ENCODE results near the gene SLC35G1. TPM values are rescaled to one million over a fixed set of nuclear protein-coding genes. Genes with fewer than 3 reads are reported as not detected.

Gene SLC35G1
- total and polyA plus RNA-seq, 2 of the 8 experiments (the other 6 are each of a cell fraction or from before 2014, with no cell fraction given) = 6.2 to 6.4 TPM

GRCh38 chr10:93875032-93875358 is 18.8 kb upstream of the SLC35G1 start:
- ChIA-PET CTCF (ENCODE audit: partially characterized antibody) (interaction anchor here (0.6 kb wide), 1 partner anchor 137 kb away, joined by 3 read pairs; no protein-coding TSS in a partner anchor), POLR2A (ENCODE audit: partially characterized antibody) (no interaction called here)
- H3K4me3 ChIP-seq (ENCODE audit: extremely low read depth in 1 of 4, insufficient read depth in 2 of 4, low read depth in 3 of 4, low read length in 4 of 4) = no peak overlapping the region
- H3K4me1 ChIP-seq (replicated peaks in 1 of 4; ENCODE audit: control insufficient read depth in 3 of 4, insufficient read depth in 4 of 4, low read length in 3 of 4) = peaks cover 0 to 2% (median 0%) of the 10 kb centered on the region in 4 experiments; a peak in 2 of 7 replicates
- no peak overlapping the region for H2BK20ac ChIP-seq (ENCODE audit: low read length)
- H3K36me3 ChIP-seq (ENCODE audit: control insufficient read depth in 2 of 4, insufficient read depth in 4 of 4, low read length in 3 of 4) = no peaks in the 10 kb centered on the region
- H3K9me3 ChIP-seq (ENCODE audit: insufficient read depth in 2 of 2, low read depth in 1 of 2, low read length in 1 of 2) = no peaks in the 10 kb centered on the region
- H2BK15ac ChIP-seq (ENCODE audit: low read length) = no peak overlapping the region
- no peak overlapping the region for H2BK5ac ChIP-seq (ENCODE audit: low read depth, low read length)
- DNase-seq (ENCODE audit: low read depth in 1 of 2, low spot score in 2 of 2) = no peak
- no peak overlapping the region for H3K18ac ChIP-seq (ENCODE audit: extremely low read depth, low read length)
- H3K79me2 ChIP-seq (ENCODE audit: control insufficient read depth in 1 of 2, insufficient read depth in 2 of 2, low read length in 2 of 2) = no peaks in the 10 kb centered on the region
- H2BK120ac ChIP-seq (replicated peaks; ENCODE audit: low read depth, low read length) = no peak overlapping the region
- 85% methylated on average over 2 of the region's 2 CpGs; no CpG with 5 or more reads in 1 of the 2 experiments for WGBS, 2 experiments (ENCODE audit: extremely low coverage in 1 of 2, insufficient coverage in 1 of 2, insufficient read length in 1 of 2, insufficient replicate concordance in 2 of 2, low coverage in 1 of 2, low lambda C conversion rate in 2 of 2, missing lambda C conversion rate in 1 of 2)
- H3K4me2 ChIP-seq (ENCODE audit: insufficient read depth in 1 of 2, low read depth in 2 of 2, low read length in 2 of 2) = no peak overlapping the region
- H3K23ac ChIP-seq (ENCODE audit: insufficient read length) = no peak overlapping the region
- H3K14ac ChIP-seq (ENCODE audit: insufficient read length) = no peak overlapping the region
- no peaks in the 10 kb centered on the region for H3K79me1 ChIP-seq (ENCODE audit: low read depth, low read length)
- no peak overlapping the region for H2AK5ac ChIP-seq (ENCODE audit: low read depth, low read length)
- H2BK12ac ChIP-seq (ENCODE audit: low read depth, low read length) = no peak overlapping the region
- H3K4ac ChIP-seq (replicated peaks; ENCODE audit: insufficient read length, low read depth, low read length) = no peak overlapping the region
- H2AFZ ChIP-seq (ENCODE audit: low read length) = no peak overlapping the region
- H3K27ac ChIP-seq (ENCODE audit: low read depth, low read length) = no peak overlapping the region
- H4K8ac ChIP-seq (ENCODE audit: extremely low read depth, insufficient read depth, low read length) = no peak overlapping the region
- no peak overlapping the region for H4K91ac ChIP-seq (replicated peaks; ENCODE audit: insufficient read length, low read length)
- TF ChIP-seq RAD21 (IDR thresholded peaks at IDR 0.05 in 1 of 2, conservative IDR thresholded peaks at IDR 0.05 in 1 of 2; ENCODE audit: low read depth in 2 of 2, low read length in 2 of 2) (no peak), RFX5 (IDR thresholded peaks at IDR 0.05; ENCODE audit: borderline replicate concordance, low read depth, low read length) (no peak), NRF1 (IDR thresholded peaks at IDR 0.05; ENCODE audit: low read depth, low read length) (no peak), SP1 (IDR thresholded peaks at IDR 0.05; ENCODE audit: low read depth, low read length) (no peak), FOSL1 (IDR thresholded peaks at IDR 0.05; ENCODE audit: insufficient read depth, low read depth, low read length) (no peak), SIX5 (IDR thresholded peaks at IDR 0.05; ENCODE audit: low read depth, low read length) (no peak), JUN (IDR thresholded peaks at IDR 0.05; ENCODE audit: low read depth, low read length) (no peak)
- TF ChIP-seq, protein P1, sequence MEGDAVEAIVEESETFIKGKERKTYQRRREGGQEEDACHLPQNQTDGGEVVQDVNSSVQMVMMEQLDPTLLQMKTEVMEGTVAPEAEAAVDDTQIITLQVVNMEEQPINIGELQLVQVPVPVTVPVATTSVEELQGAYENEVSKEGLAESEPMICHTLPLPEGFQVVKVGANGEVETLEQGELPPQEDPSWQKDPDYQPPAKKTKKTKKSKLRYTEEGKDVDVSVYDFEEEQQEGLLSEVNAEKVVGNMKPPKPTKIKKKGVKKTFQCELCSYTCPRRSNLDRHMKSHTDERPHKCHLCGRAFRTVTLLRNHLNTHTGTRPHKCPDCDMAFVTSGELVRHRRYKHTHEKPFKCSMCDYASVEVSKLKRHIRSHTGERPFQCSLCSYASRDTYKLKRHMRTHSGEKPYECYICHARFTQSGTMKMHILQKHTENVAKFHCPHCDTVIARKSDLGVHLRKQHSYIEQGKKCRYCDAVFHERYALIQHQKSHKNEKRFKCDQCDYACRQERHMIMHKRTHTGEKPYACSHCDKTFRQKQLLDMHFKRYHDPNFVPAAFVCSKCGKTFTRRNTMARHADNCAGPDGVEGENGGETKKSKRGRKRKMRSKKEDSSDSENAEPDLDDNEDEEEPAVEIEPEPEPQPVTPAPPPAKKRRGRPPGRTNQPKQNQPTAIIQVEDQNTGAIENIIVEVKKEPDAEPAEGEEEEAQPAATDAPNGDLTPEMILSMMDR (IDR thresholded peaks at IDR 0.05; ENCODE audit: control extremely low read depth in 1 of 3, insufficient read depth in 1 of 3, low read depth in 1 of 3, low read length in 3 of 3) = no peak
- TF ChIP-seq, protein P2, sequence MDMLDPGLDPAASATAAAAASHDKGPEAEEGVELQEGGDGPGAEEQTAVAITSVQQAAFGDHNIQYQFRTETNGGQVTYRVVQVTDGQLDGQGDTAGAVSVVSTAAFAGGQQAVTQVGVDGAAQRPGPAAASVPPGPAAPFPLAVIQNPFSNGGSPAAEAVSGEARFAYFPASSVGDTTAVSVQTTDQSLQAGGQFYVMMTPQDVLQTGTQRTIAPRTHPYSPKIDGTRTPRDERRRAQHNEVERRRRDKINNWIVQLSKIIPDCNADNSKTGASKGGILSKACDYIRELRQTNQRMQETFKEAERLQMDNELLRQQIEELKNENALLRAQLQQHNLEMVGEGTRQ (IDR thresholded peaks at IDR 0.05; ENCODE audit: low read length) = no peak
- TF ChIP-seq, protein P3, sequence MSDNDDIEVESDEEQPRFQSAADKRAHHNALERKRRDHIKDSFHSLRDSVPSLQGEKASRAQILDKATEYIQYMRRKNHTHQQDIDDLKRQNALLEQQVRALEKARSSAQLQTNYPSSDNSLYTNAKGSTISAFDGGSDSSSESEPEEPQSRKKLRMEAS (IDR thresholded peaks at IDR 0.05) = no peak
- H4K20me1 ChIP-seq (replicated peaks in 1 of 2; ENCODE audit: control insufficient read depth in 1 of 2, insufficient read depth in 2 of 2, low read length in 2 of 2) = no peaks in the 10 kb centered on the region
- no peak overlapping the region for H3K56ac ChIP-seq (replicated peaks; ENCODE audit: insufficient read length, low read depth, low read length)
- no peak overlapping the region for H3K9ac ChIP-seq (replicated peaks in 1 of 4; ENCODE audit: extremely low read depth in 1 of 4, low read depth in 3 of 4, low read length in 3 of 4)
- no peaks in the 10 kb centered on the region; a peak in 1 of 7 replicates for H3K27me3 ChIP-seq (replicated peaks in 1 of 4; ENCODE audit: control insufficient read depth in 3 of 4, extremely low read depth in 1 of 4, insufficient read depth in 3 of 4, low read length in 3 of 4)
- FAIRE-seq = no peak
- H3K23me2 ChIP-seq (ENCODE audit: low read depth, low read length) = no peaks in the 10 kb centered on the region
- no peak overlapping the region for H4K5ac ChIP-seq (ENCODE audit: insufficient read length, low read depth, low read length)

All from H1 (cell line).